Measurements from ENCODE around the gene SNX9.

SNX9 gene

DNA sequence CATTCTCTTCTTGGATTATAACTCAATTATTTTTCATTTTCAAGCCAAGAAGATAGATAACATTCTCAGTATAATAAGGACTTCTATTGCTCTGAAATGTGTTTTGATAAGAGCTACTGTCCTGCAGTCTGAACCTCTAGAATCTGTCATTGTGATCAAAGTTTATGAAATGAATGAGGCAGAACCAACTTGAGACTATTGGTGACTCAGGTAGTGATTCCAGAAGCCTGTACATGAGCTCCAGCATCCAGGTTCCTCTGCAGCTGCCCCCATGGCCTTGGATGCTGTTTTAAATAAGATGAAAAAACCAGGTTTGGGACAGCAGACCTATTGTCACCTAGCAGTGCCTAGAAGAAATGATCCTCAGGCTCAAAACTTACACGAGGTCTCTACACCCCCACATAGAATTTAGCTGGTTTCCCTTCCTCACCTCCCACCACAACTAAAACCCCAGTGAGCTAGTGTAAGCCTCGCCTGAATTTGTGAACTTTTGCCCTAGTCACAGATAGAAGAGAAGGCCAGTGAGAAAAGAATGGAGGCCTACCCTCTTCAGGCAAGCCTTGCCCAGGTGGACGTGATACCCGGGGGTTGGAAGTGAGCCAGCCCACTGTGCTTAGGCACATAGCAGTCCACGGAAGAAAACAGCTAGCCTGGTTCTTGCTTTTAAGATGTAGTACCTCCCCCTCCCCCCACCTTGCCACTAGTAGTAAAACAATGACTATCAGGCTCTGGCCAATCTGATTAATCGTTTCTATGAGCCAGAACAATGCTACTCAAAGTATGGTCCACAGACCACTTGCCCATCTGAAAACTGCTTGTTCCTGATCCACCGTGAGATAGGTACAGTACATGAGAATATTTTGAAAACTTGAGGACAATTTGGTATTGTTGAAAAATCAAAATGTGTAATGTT is 85.6 kb downstream of the SNX9 start:
- TF ChIP-seq, protein P1, sequence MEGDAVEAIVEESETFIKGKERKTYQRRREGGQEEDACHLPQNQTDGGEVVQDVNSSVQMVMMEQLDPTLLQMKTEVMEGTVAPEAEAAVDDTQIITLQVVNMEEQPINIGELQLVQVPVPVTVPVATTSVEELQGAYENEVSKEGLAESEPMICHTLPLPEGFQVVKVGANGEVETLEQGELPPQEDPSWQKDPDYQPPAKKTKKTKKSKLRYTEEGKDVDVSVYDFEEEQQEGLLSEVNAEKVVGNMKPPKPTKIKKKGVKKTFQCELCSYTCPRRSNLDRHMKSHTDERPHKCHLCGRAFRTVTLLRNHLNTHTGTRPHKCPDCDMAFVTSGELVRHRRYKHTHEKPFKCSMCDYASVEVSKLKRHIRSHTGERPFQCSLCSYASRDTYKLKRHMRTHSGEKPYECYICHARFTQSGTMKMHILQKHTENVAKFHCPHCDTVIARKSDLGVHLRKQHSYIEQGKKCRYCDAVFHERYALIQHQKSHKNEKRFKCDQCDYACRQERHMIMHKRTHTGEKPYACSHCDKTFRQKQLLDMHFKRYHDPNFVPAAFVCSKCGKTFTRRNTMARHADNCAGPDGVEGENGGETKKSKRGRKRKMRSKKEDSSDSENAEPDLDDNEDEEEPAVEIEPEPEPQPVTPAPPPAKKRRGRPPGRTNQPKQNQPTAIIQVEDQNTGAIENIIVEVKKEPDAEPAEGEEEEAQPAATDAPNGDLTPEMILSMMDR (IDR thresholded peaks at IDR 0.05; ENCODE audit: insufficient read depth, low read depth, low read length, missing control alignments) = no peak
- no peak for DNase-seq (ENCODE audit: low read depth)
- H3K4me3 ChIP-seq (ENCODE audit: low read length) = no peak overlapping the region

DNA sequence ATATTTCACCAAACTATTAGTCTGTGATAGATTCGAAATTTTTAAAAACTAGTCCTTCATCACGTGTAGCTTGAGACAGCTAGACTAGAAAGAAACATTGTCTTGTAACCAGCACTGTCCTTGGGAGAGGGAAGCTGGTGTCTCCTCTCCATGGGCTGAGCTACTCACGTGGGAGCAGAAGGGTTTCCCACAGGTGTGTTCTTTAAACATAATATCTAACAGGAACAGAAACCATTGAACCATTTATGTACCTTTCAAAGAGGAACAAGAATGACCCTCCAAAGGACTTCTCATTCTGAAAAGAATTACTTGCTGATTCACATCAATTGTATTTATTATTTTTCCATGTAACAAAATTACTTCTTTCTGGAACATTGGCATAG is 86.2 kb downstream of the SNX9 start:
- DNase-seq (ENCODE audit: low read depth) = no peak
- TF ChIP-seq, protein P1 (IDR thresholded peaks at IDR 0.05; ENCODE audit: insufficient read depth, low read depth, low read length, missing control alignments) = no peak
- H3K4me3 ChIP-seq (ENCODE audit: low read length) = no peak overlapping the region

DNA sequence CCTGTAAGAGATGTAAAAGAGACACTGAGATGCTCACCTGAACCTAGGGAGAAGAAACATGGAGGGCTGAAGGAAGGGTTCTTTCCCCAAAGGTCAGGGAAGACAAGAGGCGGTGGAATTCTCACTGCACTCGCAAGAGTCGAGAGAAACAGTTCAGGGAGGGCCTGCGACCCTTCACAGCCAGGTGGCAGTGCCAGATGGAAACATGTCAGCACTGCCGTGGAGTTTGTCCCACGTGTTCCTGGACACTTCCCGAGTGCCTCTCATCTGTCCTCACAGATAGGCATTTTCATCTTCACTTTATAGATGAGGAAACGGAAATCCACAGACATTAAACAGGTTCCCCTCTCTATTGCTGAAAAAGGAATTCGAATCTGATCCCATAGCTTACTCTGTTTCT is 88.2 kb downstream of the SNX9 start:
- no peak overlapping the region for H3K4me3 ChIP-seq (ENCODE audit: low read length)
- TF ChIP-seq, protein P1 (IDR thresholded peaks at IDR 0.05; ENCODE audit: insufficient read depth, low read depth, low read length, missing control alignments) = no peak
- DNase-seq (ENCODE audit: low read depth) = no peak

DNA sequence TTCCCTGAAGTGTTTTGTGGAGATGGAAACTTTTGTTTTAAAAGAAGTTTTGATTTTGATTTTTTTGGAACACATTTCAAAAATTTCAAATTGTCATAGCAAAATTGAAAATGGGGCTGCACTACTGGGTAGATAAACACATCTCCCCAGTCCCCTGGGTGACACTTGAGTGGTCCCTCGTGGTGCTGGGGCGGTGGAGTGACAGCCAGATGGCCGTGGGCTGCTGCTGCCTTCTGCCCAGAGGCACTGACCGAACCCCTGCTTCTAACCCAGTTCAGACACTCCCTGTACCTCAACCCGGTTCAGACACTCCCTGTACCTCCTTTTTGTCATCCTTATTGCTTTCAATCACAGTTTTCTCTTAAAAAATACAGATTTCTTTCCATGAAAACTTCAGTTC is 88.7 kb downstream of the SNX9 start:
- TF ChIP-seq, protein P1 (IDR thresholded peaks at IDR 0.05; ENCODE audit: insufficient read depth, low read depth, low read length, missing control alignments) = no peak
- DNase-seq (ENCODE audit: low read depth) = no peak
- no peak overlapping the region for H3K4me3 ChIP-seq (ENCODE audit: low read length)

DNA sequence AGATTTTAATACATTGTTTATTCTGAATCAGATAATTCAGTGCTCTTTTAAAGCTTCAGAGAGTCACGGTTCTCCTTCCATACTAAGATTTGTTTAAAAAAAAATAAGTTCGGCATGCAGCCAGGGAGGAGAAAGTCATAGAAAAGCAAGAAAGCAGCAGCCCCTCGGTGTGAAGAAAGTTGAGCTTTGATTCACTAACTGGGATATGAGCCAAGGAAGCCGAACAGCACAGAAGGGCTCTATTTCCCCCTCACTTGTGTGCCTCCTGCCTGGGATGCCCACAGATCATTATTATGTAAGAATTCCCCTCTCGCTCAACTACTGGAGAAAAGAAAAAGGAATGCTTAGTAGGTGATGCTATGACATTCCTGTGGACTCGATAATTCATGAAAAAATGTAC is 89.3 kb downstream of the SNX9 start:
- TF ChIP-seq, protein P1 (IDR thresholded peaks at IDR 0.05; ENCODE audit: insufficient read depth, low read depth, low read length, missing control alignments) = no peak
- peak; percentile 9 for DNase-seq (ENCODE audit: low read depth)
- no peak overlapping the region for H3K4me3 ChIP-seq (ENCODE audit: low read length)

DNA sequence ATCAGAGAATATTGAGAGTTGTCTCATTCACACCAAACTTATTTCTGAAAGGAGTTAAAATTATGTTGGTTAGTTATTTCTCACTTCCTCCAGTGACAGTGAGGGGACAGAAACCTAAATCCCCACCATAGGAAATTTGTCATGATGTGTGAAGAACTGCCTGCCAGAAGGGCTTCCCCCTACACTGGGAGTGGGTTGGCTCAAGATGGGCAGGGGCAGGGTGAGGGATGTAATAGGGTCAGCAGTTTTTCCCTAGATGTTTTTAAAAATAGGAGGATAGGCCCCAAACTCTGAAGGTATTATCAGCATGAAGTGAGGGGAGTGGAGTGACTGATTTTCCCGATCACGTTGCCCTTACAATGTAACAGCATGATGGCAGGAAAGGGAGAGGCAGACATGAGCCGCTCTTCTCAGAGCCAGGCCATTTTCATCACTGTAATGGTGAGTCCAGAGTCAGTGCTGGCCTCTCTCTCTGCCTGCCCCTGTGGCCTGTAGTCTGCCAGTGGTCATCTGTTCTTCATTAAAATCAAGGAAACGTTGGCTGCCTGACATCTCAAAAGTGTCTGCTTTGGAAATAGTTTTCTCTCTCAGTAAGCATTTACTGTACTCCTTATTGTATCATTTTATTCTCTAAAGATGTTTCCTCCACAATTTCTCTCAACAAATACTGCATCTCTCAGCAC is 98.8 kb downstream of the SNX9 start:
- TF ChIP-seq, protein P1 (IDR thresholded peaks at IDR 0.05; ENCODE audit: insufficient read depth, low read depth, low read length, missing control alignments) = no peak
- no peak overlapping the region for H3K4me3 ChIP-seq (ENCODE audit: low read length)
- no peak for DNase-seq (ENCODE audit: low read depth)
